Stimulated activated memory B cell treated with anti-CD40 and anti-IgM and Interleukin-4, amounts not matched to agents 10 μg/mL and 1 μg/mL and 100 μg/mL, for 72 hours (primary cell): ENCODE data around the gene RMI1.
"Not testable (repeated sequence)": the region's sequence is repeated elsewhere in the genome, so short reads cannot be mapped to it uniquely, and the experiment has no call there.

Experiments
- ATAC-seq: fragments of 150-1000 bp; cut with Tn5 transposase; 2 replicates; pipeline ENCODE4 v1.10.0; 2021
- H3K27ac Mint-ChIP-seq: one replicate; pipeline ENCODE4 v1.8.0; 2022; ENCODE audit warnings: mild to moderate bottlenecking, mixed read lengths
- H3K27me3 Mint-ChIP-seq: one replicate; pipeline ENCODE4 v1.8.0; 2022; ENCODE audit warnings: mixed read lengths
- H3K36me3 Mint-ChIP-seq: one replicate; pipeline ENCODE4 v1.8.0; 2022; ENCODE audit warnings: mixed read lengths
- H3K4me1 Mint-ChIP-seq: one replicate; pipeline ENCODE4 v1.8.0; 2022; ENCODE audit warnings: mixed read lengths
- H3K4me3 Mint-ChIP-seq: one replicate; pipeline ENCODE4 v1.8.0; 2022; ENCODE audit warnings: mild to moderate bottlenecking, moderate library complexity, mixed read lengths
- H3K9me3 Mint-ChIP-seq: one replicate; pipeline ENCODE4 v1.8.0; 2022; ENCODE audit warnings: mixed read lengths

RMI1 gene

DNA sequence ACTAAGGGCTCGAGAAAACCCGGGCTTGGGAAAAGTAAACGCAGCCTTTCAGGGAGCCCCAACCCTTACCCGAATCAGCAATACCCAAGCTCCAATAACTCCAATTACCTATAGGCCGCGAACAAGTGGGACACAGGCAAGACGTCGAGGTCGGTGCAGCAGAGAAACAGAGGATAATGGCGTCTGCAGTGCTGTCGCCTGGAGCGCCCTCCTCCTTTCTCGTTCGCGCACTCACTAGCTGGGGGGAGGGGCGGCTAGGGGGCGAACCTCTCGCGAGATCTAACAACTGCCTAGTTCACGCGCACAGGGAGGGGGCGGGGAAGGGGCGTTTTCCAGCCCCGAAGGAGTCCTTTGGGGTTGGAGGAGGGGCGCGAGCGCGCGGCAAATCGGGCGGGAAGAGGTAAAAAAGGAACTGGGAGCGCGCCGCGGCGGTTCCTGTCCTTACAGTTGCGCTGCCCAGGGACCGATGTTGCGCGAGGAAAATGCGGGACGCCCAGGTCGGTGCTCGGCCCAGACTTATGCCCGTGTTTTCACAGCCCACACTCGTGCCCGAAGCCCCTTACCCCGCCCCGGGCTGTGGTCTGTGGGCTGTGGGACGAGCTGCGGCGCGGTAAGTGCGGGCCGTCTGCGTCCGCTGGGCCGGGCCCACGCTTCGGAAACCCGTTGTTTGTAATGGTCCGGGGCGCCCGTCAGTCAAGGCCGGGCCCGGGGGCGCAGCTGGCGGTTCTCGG lies at the start of gene RMI1:
RMI1 (plus strand) TSS at position 411 of the 731 bp plus-strand sequence. CDS start 20,182 bp downstream, outside the sequence.
- Mint-ChIP-seq H3K4me3 (peak within 1 kb of the TSS; percentile 98), H3K36me3 (peaks cover 30% of the 10 kb centered on the region), H3K27me3 (no peaks in the 10 kb centered on the region), H3K4me1 (peaks cover 43% of the 10 kb centered on the region), H3K9me3 (no peaks in the 10 kb centered on the region), H3K27ac (peak within 1 kb of the TSS; percentile 99)
- peak; percentile 93 for ATAC-seq

DNA sequence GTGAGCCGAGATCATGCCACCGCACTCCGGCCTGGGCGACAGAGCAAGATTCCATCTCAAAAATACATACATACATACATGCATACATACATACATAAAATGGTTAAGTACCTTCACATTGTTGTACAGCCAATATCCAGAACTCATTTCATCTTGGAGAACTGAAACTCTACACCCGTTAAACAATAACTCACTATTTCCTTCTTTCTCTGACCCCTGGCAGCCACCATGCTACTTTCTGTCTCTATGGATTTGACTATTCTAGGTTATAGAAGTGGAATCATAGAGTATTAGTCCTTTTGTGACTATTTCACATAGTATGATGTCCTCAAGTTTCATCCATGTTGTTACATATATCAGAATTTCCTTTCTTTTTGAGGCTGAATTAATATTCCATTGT lies 49.7 kb upstream of the RMI1 start:
- no peak for ATAC-seq
- H3K9me3 Mint-ChIP-seq = no peaks in the 10 kb centered on the region
- H3K36me3 Mint-ChIP-seq = no peaks in the 10 kb centered on the region
- no peak overlapping the region for H3K27ac Mint-ChIP-seq
- no peaks in the 10 kb centered on the region for H3K27me3 Mint-ChIP-seq
- H3K4me1 Mint-ChIP-seq = peaks cover 7% of the 10 kb centered on the region
- H3K4me3 Mint-ChIP-seq = no peak overlapping the region

DNA sequence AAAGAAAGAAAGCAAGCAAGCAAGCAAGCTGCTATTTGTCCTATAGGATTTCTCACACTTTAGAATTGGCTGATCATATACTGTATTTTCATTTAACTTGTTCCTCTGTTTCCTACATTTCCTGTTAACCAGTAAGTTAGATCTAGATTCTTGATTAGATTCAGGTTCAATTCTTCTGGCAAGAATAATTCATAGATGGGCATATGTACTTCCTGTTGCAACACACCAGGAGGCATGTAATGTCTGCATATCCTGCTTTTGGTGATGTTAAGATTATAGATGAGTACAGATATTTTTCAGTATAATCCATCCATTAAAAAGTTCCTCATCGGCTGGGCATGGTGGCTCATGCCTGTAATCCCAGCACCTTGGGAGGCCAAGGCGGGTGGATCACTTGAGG lies 48.6 kb upstream of the RMI1 start:
- H3K4me1 Mint-ChIP-seq = peaks cover 7% of the 10 kb centered on the region
- H3K27me3 Mint-ChIP-seq = no peaks in the 10 kb centered on the region
- no peak for ATAC-seq
- H3K4me3 Mint-ChIP-seq = no peak overlapping the region
- no peak overlapping the region for H3K27ac Mint-ChIP-seq
- no peaks in the 10 kb centered on the region for H3K9me3 Mint-ChIP-seq
- H3K36me3 Mint-ChIP-seq = no peaks in the 10 kb centered on the region

DNA sequence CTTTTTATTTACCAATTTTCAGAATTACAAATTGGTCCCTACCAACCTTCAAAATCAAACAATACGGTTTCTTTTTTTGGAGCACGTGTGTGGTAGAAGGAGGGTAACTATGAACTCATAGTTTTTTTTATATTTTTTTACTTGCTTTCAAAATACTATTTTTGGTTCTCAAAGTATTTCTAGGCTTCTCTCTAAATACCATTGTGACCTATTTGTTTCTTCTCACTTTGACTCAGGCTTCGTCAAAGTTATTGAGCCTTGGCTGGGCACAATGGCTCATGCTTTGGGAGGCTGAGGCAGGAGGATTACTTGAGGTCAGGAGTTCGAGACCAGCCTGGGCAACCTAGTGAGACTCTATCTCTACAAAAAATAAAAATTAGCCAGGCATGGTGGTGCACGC lies 47.8 kb upstream of the RMI1 start:
- no peaks in the 10 kb centered on the region for H3K36me3 Mint-ChIP-seq
- no peak for ATAC-seq
- no peaks in the 10 kb centered on the region for H3K9me3 Mint-ChIP-seq
- H3K27ac Mint-ChIP-seq = no peak overlapping the region
- H3K4me1 Mint-ChIP-seq = peaks cover 7% of the 10 kb centered on the region
- no peaks in the 10 kb centered on the region for H3K27me3 Mint-ChIP-seq
- no peak overlapping the region for H3K4me3 Mint-ChIP-seq

- no peak overlapping the region for H3K4me3 Mint-ChIP-seq
Measured at GRCh38 chr9:83933790-83934189, 46.8 kb upstream of the RMI1 start.

DNA sequence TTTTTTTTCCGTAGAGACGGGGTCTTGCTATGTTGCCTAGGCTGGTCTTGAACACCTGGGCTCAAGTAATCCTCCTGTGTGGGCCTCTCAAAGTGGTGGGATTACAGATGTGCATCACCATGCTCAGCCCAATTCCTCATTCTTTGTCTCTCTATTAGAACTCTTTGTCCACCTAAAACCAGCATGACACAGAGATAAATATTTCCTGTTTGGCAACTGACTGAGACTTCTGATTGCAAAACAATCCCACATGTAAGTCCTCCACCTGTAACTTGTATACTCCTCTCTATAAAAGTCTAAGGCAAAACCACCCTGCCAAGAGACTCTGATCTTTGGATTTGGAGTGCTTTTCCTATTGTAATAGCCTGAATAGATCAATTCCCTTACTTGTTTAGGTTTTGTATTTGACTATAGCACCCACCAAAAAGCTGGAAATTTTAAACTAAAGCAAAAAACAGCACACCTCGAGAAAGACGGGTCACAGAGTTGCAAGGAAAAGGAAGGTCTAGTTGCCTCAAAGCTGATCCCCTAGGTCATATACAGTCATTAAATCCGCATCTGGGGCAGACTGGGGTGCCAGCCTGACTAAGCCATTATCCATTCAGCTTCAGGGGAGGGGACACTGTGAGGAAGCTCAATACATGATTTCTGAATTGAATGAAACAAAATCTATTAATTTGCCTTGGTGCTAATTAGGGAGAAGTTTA lies 45.9 kb upstream of the RMI1 start:
- Mint-ChIP-seq H3K4me3 (no peak overlapping the region), H3K4me1 (peaks cover 7% of the 10 kb centered on the region), H3K27me3 (no peaks in the 10 kb centered on the region), H3K27ac (no peak overlapping the region), H3K36me3 (peaks cover 12% of the 10 kb centered on the region), H3K9me3 (no peaks in the 10 kb centered on the region)
- no peak for ATAC-seq

More at GRCh38 chr9:83933790-83934189, 46.8 kb upstream of the RMI1 start:
- no peak overlapping the region for H3K27ac Mint-ChIP-seq
- no peaks in the 10 kb centered on the region for H3K9me3 Mint-ChIP-seq
- no peaks in the 10 kb centered on the region for H3K27me3 Mint-ChIP-seq
- H3K4me1 Mint-ChIP-seq = peaks cover 7% of the 10 kb centered on the region
- no peak for ATAC-seq
- peaks cover 3% of the 10 kb centered on the region for H3K36me3 Mint-ChIP-seq

DNA sequence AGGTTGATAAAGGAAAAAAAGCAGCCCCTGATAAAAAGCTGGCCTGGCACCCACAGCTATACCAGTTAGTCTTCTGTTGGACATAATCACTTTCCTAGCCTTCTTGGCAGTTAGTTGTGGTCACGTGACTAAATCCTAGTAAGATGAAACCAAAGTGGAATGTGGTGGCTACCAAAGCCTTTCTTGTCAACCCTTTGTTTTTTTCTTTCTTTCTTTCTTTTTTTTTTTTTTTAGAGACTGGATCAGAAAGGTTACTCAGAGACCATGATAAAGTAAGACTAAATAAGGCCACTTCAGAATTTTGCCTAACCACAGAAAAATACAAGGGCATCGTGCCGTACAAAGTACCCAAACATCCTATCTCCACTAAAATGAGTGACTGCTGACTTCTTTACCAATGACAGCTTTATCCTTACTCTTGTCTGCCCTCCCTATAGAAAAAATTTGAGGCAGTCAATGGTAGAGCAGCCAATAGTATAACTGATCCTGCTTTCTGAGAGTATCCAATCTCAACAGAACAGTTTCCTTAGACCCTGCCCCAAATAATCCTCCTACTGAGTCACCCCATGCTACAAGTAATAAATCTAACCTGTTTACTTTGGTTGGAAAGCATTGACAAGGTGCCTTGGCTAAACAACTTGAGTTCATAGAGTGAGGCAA lies 45.2 kb upstream of the RMI1 start:
- H3K36me3 Mint-ChIP-seq = peaks cover 12% of the 10 kb centered on the region
- no peak overlapping the region for H3K27ac Mint-ChIP-seq
- no peak overlapping the region for H3K4me3 Mint-ChIP-seq
- no peaks in the 10 kb centered on the region for H3K9me3 Mint-ChIP-seq
- peaks cover 7% of the 10 kb centered on the region for H3K4me1 Mint-ChIP-seq
- no peaks in the 10 kb centered on the region for H3K27me3 Mint-ChIP-seq
- no peak for ATAC-seq

- no peak for ATAC-seq
- Mint-ChIP-seq H3K9me3 (no peaks in the 10 kb centered on the region), H3K27ac (no peak overlapping the region), H3K4me3 (no peak overlapping the region), H3K4me1 (peaks cover 5% of the 10 kb centered on the region), H3K36me3 (peaks cover 20% of the 10 kb centered on the region), H3K27me3 (no peaks in the 10 kb centered on the region)
Measured at GRCh38 chr9:83936523-83936922, 44.1 kb upstream of the RMI1 start.

DNA sequence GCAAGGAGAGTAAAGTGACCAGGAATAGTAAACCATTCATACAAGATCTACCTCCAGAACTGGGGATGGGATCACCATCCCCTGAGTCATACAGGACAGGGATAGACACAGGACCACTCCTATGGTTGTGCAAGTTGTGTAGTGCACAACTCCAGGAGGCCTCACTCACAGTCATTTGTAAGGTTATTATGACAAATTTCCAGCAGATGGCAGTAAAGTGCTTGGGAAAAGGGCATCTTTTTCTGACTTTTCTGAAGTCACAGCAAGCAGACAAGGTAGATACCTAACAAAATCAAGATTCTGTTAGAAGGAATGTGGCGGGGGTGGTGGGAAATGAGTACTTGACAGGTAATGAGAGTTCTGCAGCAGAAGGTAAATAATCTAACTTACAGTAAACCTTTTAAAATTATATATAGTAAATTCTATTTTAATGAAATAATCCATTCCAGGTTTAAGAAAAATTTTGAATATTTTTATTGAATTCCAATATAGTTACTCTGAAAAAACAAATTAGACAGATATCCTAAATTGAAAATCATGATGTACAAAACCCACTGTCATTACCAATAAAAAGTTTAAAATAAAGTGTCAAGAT lies 42.6 kb upstream of the RMI1 start:
- no peak overlapping the region for H3K27ac Mint-ChIP-seq

DNA sequence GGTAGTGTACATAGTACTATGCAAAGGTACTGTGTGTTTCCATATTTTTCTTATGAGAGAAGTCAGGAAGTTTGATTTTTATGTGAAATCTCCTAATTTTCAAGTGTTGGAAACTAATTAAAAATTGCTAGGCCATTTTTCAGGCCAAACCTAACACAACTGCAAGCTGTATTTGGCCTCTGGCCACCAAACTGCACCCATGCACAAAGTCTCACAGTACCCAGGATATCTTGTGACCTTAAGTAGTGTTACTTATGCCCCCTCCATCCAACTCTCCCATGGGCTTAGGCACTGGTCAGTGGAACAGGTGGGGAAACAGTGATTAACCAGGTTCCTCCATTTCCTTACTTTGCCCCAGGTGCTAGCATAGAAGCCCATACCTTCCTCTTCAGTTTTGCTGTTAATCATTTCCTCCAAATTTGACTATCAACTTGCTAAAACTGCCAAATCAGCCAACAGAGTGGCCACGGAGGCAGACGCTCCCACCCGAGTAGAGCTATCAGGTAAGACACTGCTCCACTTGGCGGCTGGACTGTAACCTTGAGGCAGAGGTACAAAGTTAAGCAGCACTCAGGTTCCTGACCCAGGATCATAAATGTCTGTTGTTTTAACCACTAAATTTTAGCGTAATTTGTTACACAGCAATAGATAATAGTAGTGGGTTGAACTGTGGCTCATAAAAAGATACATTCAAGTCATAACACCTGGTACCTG lies 39.9 kb upstream of the RMI1 start:
- no peak for ATAC-seq
- Mint-ChIP-seq H3K4me1 (no peaks in the 10 kb centered on the region), H3K9me3 (no peaks in the 10 kb centered on the region), H3K36me3 (peaks cover 52% of the 10 kb centered on the region), H3K27ac (no peak overlapping the region), H3K27me3 (no peaks in the 10 kb centered on the region), H3K4me3 (no peak overlapping the region)

More for the DNA sequence above, 42.6 kb upstream of the RMI1 start:
- Mint-ChIP-seq H3K4me3 (no peak overlapping the region), H3K36me3 (peaks cover 34% of the 10 kb centered on the region), H3K27me3 (no peaks in the 10 kb centered on the region), H3K4me1 (no peaks in the 10 kb centered on the region), H3K9me3 (no peaks in the 10 kb centered on the region)
- no peak for ATAC-seq

DNA sequence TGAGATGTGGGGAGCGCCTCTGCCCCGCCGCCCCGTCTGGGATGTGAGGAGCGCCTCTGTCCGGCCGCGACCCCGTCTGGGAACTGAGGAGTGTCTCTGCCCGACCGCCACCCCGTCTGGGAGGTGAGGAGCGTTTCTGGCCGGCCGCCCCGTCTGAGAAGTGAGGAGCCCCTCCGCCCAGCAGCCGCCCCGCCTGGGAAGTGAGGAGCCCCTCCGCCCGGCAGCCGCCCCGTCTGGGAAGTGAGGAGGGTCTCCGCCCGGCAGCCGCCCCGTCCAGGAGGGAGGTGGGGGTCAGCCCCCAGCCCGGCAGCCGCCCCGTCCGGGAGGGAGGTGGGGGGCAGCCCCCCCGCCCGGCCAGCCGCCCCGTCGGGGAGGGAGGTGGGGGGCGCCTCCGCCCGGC lies 32.5 kb upstream of the RMI1 start:
- not testable (repeated sequence) for H3K9me3 Mint-ChIP-seq, H3K4me1 Mint-ChIP-seq, H3K27me3 Mint-ChIP-seq, H3K27ac Mint-ChIP-seq, ATAC-seq, H3K4me3 Mint-ChIP-seq
- peaks cover 31% of the 10 kb centered on the region for H3K36me3 Mint-ChIP-seq

DNA sequence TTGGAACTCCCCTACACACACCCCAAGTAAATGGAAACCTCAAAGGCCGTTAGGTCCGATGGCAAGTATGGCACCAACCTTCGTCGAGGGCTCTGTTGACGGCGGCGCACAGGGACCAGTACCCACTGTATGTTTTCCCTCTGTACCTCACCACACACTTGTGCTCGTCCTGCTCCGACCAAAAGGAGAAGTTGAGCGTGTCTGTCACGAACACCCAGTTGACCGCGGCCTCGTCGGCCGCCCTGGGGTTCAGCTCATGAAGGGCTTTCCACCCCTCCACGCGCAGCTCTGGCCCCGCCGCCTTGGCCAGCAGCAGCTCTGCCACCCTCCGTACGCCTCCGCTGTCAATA lies 24.5 kb upstream of the RMI1 start:
- H3K27me3 Mint-ChIP-seq = no peaks in the 10 kb centered on the region
- no peaks in the 10 kb centered on the region for H3K36me3 Mint-ChIP-seq
- peak; percentile 93 for ATAC-seq
- H3K4me1 Mint-ChIP-seq = peaks cover 19% of the 10 kb centered on the region
- H3K27ac Mint-ChIP-seq = peak overlapping the region; percentile 99
- H3K4me3 Mint-ChIP-seq = peak overlapping the region; percentile 96
- no peaks in the 10 kb centered on the region for H3K9me3 Mint-ChIP-seq

- Mint-ChIP-seq H3K4me3 (peak overlapping the region; percentile 96), H3K36me3 (no peaks in the 10 kb centered on the region), H3K27ac (peak overlapping the region; percentile 99), H3K27me3 (no peaks in the 10 kb centered on the region), H3K4me1 (peaks cover 19% of the 10 kb centered on the region), H3K9me3 (no peaks in the 10 kb centered on the region)
- ATAC-seq = peak; percentile 84
Measured at GRCh38 chr9:83956436-83957247, 24.0 kb upstream of the RMI1 start.

GRCh38 chr9:83957248-83957513 lies 23.4 kb upstream of the RMI1 start:
- Mint-ChIP-seq H3K27ac (peak overlapping the region; percentile 99), H3K4me1 (peaks cover 19% of the 10 kb centered on the region), H3K9me3 (no peaks in the 10 kb centered on the region), H3K36me3 (no peaks in the 10 kb centered on the region), H3K27me3 (no peaks in the 10 kb centered on the region), H3K4me3 (peak overlapping the region; percentile 96)
- no peak for ATAC-seq
